GM12878 (cell line): Measurements from ENCODE around the gene LRP5. TPM values are rescaled to one million over a fixed set of nuclear protein-coding genes. Genes with fewer than 3 reads are reported as not detected.

Source experiments
- ESRRA ChIP-seq: IDR thresholded peaks from 2 replicates; pipeline ENCODE4 v1.6.1; 2012; ENCODE audit warnings: mild to moderate bottlenecking, low read length, improper control_type of control experiment
- EZH2 ChIP-seq: IDR thresholded peaks from 2 replicates; pipeline ENCODE4 v1.6.1; 2012; ENCODE audit warnings: low read depth, mild to moderate bottlenecking, control low read depth, inconsistent platforms, low read length, borderline replicate concordance; ENCODE audit not compliant: control insufficient read depth
- FOXM1 ChIP-seq: IDR thresholded peaks from 2 replicates; pipeline ENCODE4 v1.6.1; 2012; ENCODE audit warnings: low read depth, mild to moderate bottlenecking, inconsistent platforms, low read length, moderate library complexity
- GABPA ChIP-seq: IDR thresholded peaks from 2 replicates; pipeline ENCODE4 v1.6.1; 2014; ENCODE audit warnings: antibody characterized with exemption, low read depth, mild to moderate bottlenecking, inconsistent platforms
- HDAC2 ChIP-seq: fragments of 200-600 bp; sonication (generic); IDR thresholded peaks from 2 replicates; pipeline ENCODE4 v1.6.1; 2017
- IKZF1 ChIP-seq: fragments of 450-650 bp; conservative IDR thresholded peaks from 2 replicates; pipeline ENCODE4 v1.6.1; 2017; ENCODE audit warnings: antibody characterized with exemption, mild to moderate bottlenecking
- IRF4 ChIP-seq: IDR thresholded peaks from 2 replicates; pipeline ENCODE4 v1.6.1; 2011; ENCODE audit warnings: low read depth, low read length
- KAT2A ChIP-seq: conservative IDR thresholded peaks from 2 replicates; pipeline ENCODE4 v1.6.1; 2011; ENCODE audit warnings: low read depth, low read length; ENCODE audit not compliant: control insufficient read depth
- MTA2 ChIP-seq: fragments of 450-650 bp; IDR thresholded peaks from 2 replicates; pipeline ENCODE4 v1.6.1; 2016; ENCODE audit warnings: low read depth, mild to moderate bottlenecking, moderate library complexity
- MYC ChIP-seq: IDR thresholded peaks from 2 replicates; pipeline ENCODE4 v1.6.1; 2011; ENCODE audit warnings: mild to moderate bottlenecking, low read length, moderate library complexity, inconsistent platforms; ENCODE audit not compliant: insufficient read depth, insufficient replicate concordance, insufficient read length, severe bottlenecking
- NBN ChIP-seq: fragments of 450-650 bp; IDR thresholded peaks from 2 replicates; pipeline ENCODE4 v1.6.1; 2016
- PKNOX1 ChIP-seq: fragments of 450-650 bp; IDR thresholded peaks from 2 replicates; pipeline ENCODE4 v1.6.1; 2016; ENCODE audit warnings: mild to moderate bottlenecking
- POLR2AphosphoS5 ChIP-seq: IDR thresholded peaks from 2 replicates; pipeline ENCODE4 v1.6.1; 2011; ENCODE audit warnings: mild to moderate bottlenecking, low read length, inconsistent platforms
- RAD51 ChIP-seq: fragments of 450-650 bp; IDR thresholded peaks from 2 replicates; pipeline ENCODE4 v1.6.1; 2016; ENCODE audit warnings: moderate library complexity, mild to moderate bottlenecking, inconsistent platforms
- SMAD1 ChIP-seq: fragments of 450-650 bp; IDR thresholded peaks from 2 replicates; pipeline ENCODE4 v1.6.1; 2018; ENCODE audit warnings: mild to moderate bottlenecking, low read depth; ENCODE audit not compliant: partially characterized antibody
- SMARCA5 ChIP-seq: fragments of 450-650 bp; IDR thresholded peaks from 2 replicates; pipeline ENCODE4 v1.6.1; 2017; ENCODE audit warnings: mild to moderate bottlenecking
- SP1 ChIP-seq: IDR thresholded peaks from one replicate; pipeline ENCODE4 v1.6.1; 2011; ENCODE audit warnings: low read depth, low read length
- STAT3 ChIP-seq: IDR thresholded peaks from 2 replicates; pipeline ENCODE4 v1.6.1; 2011; ENCODE audit warnings: low read depth, low read length, improper control_type of control experiment
- SUZ12 ChIP-seq: fragments of 200-600 bp; sonication (generic); IDR thresholded peaks from one replicate; pipeline ENCODE4 v1.6.1; 2018; ENCODE audit warnings: antibody characterized with exemption, mild to moderate bottlenecking; ENCODE audit not compliant: unreplicated experiment
- TBL1XR1 ChIP-seq: IDR thresholded peaks from 2 replicates; pipeline ENCODE4 v1.6.1; 2012; ENCODE audit warnings: low read depth, low read length, improper control_type of control experiment
- TCF12 ChIP-seq: IDR thresholded peaks from 2 replicates; pipeline ENCODE4 v1.6.1; 2011; ENCODE audit warnings: low read depth, mild to moderate bottlenecking, low read length
- WRNIP1 ChIP-seq: IDR thresholded peaks from 2 replicates; pipeline ENCODE4 v1.6.1; 2011; ENCODE audit warnings: low read depth, low read length, improper control_type of control experiment, borderline replicate concordance
- YY1 ChIP-seq: IDR thresholded peaks from 2 replicates; pipeline ENCODE4 v1.6.1; 2011; ENCODE audit warnings: low read depth, mild to moderate bottlenecking, low read length
- ZNF274 ChIP-seq: IDR thresholded peaks from one replicate; pipeline ENCODE4 v1.8.0; 2011; ENCODE audit not compliant: insufficient read length, insufficient read depth
- polyA plus RNA-seq, 11 experiments: library from polyadenylated mRNA; depleted of rRNA in 4 of 11; unstranded in 6 of 11; stranded (reverse) in 5 of 11; fragments of >200 nt; fragmentation: Nextera tagmentation in 4 of 11; fragmentation: Illumina TruSeq in 1 of 11; extraction: Ambion mirVana in 4 of 11; extraction: Trizol in 1 of 11; gene quantifications; 1 replicate in 1 of 11; 2 replicates in 10 of 11; pipeline versions ENCODE4 v1.2.1 to v1.2.3, GENCODE V29; 2011 to 2016; ENCODE audit warnings: inconsistent platforms in 2 of 11, missing spikeins in 2 of 11, low read depth in 1 of 11
- total RNA-seq, 4 experiments: library from RNA; depleted of rRNA in 3 of 4; stranded (reverse); fragments of >200 nt in 3 of 4; fragmentation: Illumina TruSeq in 1 of 4; extraction: Trizol in 1 of 4; gene quantifications; 2 replicates each; pipeline versions ENCODE4 v1.2.1 to v1.2.3, GENCODE V29; 2013 to 2021
- TF ChIP-seq, protein P1 (sequence below): IDR thresholded peaks from 2 replicates; pipeline ENCODE4 v1.6.1; 2012; ENCODE audit warnings: low read depth, low read length, improper control_type of control experiment
- TF ChIP-seq, protein P2 (sequence below): fragments of 450-650 bp; IDR thresholded peaks from 2 replicates; pipeline ENCODE4 v1.6.1; 2017; ENCODE audit warnings: mild to moderate bottlenecking, moderate library complexity

The LRP5 gene
- total and polyA plus RNA-seq, 10 of the 15 experiments (the other 5 are each of a cell fraction or from before 2014, with no cell fraction given) = 0.37 to 34.0 (median 6.6) TPM

DNA sequence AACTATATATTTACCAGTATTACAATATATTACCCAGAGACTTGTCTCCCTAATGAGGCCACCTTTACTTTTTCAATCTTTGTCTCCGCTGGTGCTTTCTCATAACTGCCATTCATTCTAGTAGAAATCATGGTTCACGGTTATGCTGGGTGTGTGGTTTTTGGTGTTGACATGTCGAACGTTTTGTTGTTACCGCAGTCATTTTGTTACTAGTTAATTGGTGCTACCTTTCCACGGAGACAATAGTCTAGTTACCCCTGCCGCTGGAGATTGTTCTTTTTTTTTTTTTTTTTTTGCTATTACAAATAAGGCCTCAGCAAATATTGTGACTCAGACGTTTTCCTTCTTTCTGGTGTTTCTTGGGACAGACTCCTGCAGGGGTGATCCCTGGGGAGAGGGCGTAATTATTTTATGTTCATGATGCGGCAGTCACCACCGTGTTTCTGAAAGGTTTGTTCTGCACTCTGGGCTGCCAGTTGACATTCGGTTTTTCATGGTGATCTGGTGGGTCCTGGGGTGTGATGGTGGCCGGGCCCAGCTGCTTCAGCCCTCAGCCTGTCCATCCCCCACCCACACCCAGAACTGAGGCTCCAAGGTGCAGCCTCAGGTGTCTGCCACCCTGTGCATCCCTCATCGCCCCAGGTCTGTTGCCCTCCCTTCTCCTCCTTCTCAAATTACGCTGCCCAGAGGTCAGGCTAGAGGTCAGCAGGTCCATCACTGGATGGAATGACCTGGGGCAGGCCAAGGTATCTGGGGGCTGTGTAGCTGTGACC is 28.6 kb downstream of the LRP5 start (continued):
- TF ChIP-seq PKNOX1 (peak; percentile 76), IKZF1 (peak; percentile 37), TBL1XR1 (no peak), SMARCA5 (no peak), ZNF274 (no peak), GABPA (no peak), NBN (no peak; the same call in 1 of the 2 replicates), MYC (no peak), KAT2A (no peak), IRF4 (no peak), HDAC2 (no peak), POLR2AphosphoS5 (no peak), SMAD1 (no peak), MTA2 (peak; percentile 98), YY1 (no peak), ESRRA (no peak), WRNIP1 (no peak), EZH2 (no peak), FOXM1 (0 out of 2 replicates have a peak, but pooled peaks have one; percentile 5), SP1 (no peak), TCF12 (no peak), RAD51 (no peak; the same call in 1 of the 2 replicates), SUZ12 (no peak), STAT3 (no peak)
- TF ChIP-seq, protein P1, sequence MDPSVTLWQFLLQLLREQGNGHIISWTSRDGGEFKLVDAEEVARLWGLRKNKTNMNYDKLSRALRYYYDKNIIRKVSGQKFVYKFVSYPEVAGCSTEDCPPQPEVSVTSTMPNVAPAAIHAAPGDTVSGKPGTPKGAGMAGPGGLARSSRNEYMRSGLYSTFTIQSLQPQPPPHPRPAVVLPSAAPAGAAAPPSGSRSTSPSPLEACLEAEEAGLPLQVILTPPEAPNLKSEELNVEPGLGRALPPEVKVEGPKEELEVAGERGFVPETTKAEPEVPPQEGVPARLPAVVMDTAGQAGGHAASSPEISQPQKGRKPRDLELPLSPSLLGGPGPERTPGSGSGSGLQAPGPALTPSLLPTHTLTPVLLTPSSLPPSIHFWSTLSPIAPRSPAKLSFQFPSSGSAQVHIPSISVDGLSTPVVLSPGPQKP = no peak
- TF ChIP-seq, protein P2, sequence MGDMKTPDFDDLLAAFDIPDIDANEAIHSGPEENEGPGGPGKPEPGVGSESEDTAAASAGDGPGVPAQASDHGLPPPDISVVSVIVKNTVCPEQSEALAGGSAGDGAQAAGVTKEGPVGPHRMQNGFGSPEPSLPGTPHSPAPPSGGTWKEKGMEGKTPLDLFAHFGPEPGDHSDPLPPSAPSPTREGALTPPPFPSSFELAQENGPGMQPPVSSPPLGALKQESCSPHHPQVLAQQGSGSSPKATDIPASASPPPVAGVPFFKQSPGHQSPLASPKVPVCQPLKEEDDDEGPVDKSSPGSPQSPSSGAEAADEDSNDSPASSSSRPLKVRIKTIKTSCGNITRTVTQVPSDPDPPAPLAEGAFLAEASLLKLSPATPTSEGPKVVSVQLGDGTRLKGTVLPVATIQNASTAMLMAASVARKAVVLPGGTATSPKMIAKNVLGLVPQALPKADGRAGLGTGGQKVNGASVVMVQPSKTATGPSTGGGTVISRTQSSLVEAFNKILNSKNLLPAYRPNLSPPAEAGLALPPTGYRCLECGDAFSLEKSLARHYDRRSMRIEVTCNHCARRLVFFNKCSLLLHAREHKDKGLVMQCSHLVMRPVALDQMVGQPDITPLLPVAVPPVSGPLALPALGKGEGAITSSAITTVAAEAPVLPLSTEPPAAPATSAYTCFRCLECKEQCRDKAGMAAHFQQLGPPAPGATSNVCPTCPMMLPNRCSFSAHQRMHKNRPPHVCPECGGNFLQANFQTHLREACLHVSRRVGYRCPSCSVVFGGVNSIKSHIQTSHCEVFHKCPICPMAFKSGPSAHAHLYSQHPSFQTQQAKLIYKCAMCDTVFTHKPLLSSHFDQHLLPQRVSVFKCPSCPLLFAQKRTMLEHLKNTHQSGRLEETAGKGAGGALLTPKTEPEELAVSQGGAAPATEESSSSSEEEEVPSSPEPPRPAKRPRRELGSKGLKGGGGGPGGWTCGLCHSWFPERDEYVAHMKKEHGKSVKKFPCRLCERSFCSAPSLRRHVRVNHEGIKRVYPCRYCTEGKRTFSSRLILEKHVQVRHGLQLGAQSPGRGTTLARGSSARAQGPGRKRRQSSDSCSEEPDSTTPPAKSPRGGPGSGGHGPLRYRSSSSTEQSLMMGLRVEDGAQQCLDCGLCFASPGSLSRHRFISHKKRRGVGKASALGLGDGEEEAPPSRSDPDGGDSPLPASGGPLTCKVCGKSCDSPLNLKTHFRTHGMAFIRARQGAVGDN = no peak
